DMS114 treated with DMSO at 0.1 percent for 48 hours (cell line): Measurements from ENCODE around the gene SPINK4.

Experiments used
- DNase-seq: peaks from one replicate; lab custom pipeline; 2025; ENCODE audit not compliant: unreplicated experiment; lab: John Stamatoyannopoulos, UW

SPINK4 gene

GRCh38 chr9:33256236-33256635 lies 16.3 kb downstream of the SPINK4 start:
- DNase-seq = no peak

DNA sequence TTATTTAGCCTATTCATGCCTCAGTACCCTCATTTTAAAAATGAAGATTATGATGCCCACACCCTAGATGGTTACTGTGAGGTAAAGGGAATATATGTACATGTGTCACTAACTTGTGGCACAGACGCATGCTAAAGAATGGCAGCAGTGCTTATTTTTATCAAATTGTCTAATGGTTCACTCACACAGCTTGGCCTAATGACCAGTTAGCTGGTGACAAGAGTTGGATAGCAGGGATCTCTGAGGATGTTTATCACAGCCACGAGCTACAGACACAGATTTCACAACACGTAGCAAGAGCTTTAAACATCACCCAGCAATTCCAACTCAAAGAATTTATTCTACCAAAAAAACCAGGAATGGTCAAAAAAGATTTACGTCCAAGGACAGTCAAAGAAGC lies 17.3 kb downstream of the SPINK4 start:
- DNase-seq = no peak

DNA sequence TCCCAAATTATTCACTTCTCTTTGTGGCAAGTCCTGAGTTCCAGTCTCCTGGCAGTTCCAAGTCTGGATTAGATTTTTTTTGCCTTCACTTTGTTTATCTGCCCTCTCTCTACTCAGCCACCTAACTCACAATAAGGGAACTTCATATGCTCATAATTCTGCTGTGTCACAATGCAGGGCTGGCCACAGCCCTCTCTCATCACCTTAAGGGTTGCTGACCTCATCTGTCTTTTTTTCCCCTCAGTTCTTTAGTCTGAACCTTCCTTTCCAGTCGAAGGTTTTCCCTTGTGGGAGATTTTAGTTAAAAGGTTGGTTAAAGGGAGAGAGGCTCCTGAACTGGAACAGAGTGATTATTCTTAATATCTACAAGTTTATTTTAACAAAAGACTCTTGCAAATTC lies 20.4 kb downstream of the SPINK4 start:
- no peak for DNase-seq

DNA sequence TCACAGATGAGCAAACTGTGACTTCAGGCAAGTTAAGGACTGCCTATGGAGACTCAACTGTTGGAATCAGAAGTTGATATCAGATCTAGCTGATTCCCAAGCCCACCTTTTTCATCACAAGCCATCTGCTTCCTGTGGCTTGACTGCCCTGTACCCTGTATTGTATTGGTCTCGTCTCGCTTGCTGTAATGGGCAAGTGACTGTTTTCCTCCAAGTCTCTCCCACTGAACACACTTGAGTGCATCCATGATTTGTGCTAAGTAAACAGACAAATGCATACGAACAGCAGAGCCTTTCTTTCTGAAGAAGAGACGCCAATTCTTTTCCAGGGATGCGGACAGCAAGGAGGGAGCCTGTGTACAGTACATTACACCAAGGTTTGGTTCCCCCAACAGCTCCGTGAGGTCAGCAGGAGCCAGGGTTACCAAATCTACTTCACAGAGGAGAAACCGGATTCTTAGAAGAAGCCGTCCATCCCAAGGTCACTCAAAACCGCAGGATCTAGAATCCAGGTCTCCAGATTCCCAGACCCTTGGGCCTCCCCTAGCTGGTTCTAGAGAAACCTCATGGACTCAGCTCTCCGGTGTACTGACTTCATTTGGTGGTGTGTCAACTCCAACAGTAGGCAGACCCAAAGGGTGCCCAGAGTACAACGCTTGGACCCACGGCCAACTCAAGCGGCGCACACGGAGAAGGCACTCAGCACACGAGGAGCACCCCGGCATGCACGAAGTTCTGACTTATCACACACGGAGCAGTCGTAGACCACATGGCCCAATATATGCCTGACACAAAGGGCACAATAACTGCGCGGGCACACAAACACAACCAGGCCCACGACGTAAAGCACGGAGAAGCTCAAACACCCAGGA lies 23.4 kb downstream of the SPINK4 start:
- no peak for DNase-seq

GRCh38 chr9:33264003-33264472 lies 24.1 kb downstream of the SPINK4 start:
- no peak for DNase-seq

DNA sequence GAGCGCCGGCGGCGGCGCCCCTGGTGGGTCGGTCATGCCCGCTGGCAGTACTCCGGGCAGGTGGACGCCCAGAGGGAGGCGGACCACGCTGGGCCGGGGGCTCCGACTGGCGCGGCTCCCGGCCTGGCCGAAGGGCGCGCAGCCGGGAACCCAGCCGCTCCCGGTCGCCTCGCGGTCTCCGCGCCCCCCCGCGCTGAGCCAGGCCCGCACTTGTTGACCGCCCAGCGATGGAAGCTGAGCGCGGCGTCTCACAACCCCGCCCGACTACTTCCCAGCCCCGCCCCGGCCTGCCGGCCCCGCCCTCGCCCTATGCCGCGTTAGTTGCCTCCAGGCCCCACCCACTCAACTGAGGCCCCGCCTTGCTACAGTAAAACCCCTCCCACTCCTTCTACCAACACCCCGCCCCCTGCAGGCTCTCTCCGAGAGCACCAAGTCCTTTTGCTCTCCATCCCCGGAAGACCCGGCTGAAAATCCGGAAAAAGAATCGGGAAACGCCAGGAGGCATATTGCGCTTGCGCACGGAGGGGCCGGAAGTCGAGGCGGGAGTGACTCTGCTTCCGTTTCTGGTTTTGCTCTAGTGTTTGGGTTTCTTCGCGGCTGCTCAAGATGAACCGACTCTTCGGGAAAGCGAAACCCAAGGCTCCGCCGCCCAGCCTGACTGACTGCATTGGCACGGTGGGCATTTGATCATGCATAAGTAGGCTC lies 24.7 kb downstream of the SPINK4 start, which contains the start of the genes BAG1 and CHMP5:
TSS of gene BAG1 (minus strand) at position 236 of the 705 bp plus-strand sequence.
TSS of gene CHMP5 (plus strand) at position 577 of the 705 bp plus-strand sequence. CDS start at position 607, 30 bp downstream.
- peak; percentile 97 for DNase-seq

DNA sequence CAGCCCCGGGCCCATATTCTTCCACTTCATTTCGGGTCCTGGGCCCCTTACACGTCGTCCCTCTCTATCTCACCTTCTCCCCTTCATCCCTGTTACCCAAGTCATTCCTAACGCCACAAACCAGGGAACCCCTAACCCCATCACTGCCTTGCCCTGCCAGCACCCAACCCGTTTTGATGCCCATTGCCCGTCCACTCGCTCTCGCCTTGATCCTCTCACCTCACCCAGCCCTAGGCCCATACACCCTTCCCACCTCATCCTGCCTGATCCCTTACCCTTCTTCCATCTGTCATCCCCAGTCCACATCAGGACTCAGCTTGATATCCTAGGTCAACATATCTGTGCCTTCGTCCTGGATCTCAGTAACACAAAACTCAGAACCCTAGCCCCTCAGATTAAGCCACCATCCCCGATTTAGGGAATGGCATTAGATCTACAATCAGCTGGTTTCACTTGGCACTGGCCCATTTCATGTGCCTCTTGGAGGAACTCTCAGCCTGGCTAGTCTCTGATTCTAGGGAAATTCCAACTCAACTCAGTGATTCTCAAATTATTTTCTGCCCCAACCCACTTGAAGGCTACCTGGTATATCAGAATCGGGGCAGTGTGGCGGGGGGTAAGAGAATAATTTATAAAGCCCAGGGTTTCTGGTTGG lies 25.4 kb downstream of the SPINK4 start:
- no peak for DNase-seq

DNA sequence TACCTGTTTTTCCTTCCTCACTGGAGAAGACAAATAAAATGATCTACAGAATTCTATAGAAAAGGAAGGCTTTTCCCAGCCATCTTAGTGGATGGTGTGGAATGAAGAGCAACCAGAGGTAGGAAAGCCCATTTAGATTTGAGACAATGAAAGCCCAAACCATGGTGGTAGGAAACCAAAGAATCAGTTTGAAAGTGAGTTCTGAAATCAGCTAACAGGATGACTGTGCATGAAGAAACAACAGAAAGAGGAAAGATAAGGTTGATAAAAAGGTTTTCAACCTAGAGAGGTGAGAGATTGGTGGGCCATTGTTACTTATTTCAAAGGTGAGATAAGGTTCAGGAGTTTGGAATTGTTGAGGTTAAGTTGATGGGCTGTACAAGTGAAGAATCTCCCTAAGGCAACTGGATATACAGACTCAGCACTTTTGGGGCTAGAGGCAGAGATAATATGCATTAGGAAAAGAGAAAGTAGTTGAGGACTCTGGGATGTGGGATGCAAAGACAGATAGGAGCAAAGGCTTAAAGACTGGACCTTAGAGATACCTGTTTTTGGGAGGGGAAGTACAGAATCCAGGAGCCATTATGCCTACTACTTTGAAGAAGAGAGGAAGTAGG lies 27.3 kb downstream of the SPINK4 start:
- no peak for DNase-seq

DNA sequence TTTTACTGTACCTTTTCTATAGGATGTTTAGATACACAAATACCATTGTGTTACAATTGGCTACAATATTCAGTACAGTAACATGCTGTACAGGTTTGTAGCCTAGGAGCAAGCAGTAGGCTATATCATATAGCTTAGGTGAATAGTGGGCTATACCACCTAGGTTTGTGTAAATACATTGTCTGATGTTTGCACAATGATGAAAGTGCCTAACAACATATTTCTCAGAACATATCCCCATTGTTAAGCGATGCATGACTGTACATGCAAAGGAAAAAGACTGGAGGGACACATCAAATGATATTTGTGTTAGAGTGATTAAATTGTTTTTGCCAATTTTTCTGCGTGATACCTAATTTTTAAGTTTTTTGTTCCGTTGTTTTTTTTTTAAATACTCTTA lies 30.2 kb downstream of the SPINK4 start:
- DNase-seq = no peak

DNA sequence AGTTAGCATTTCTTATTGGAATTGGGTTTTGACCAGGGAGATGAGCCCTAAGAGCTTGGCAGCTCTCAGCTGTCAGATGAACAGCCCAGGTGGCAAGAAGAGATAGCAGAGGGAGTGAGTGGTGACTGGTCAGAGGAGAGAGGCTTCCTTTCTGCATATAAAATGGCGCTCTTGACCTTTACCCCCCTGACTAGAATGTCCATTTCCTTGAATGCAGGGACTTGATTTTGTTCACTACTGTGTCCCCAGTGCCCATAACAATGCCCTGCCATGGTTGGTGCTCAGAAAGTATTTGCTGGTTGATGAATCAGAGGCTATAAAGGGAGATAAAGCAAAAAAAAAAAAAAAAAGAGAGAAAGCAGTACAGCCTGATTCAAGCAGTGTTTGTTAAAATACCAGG lies 32.1 kb downstream of the SPINK4 start:
- DNase-seq = no peak

GRCh38 chr9:33273266-33273971 lies 33.5 kb downstream of the SPINK4 start:
- no peak for DNase-seq

DNA sequence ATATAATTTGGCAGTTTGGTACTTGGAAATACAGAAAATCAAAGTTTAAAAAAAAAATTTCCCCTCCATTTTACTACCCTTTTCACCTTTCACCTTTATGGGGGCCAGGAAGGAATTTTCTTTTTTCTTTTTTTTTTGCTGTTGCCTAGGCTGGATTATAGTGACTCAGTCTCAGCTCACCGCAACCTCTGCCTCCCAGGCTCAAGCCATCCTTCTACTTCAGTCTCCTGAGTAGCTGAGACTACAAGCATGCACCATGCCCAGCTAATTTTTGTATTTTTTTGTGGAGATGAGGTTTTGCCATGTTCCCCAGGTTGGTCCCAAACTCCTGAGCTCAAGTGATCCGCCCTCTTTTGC lies 34.0 kb downstream of the SPINK4 start:
- DNase-seq = no peak

DNA sequence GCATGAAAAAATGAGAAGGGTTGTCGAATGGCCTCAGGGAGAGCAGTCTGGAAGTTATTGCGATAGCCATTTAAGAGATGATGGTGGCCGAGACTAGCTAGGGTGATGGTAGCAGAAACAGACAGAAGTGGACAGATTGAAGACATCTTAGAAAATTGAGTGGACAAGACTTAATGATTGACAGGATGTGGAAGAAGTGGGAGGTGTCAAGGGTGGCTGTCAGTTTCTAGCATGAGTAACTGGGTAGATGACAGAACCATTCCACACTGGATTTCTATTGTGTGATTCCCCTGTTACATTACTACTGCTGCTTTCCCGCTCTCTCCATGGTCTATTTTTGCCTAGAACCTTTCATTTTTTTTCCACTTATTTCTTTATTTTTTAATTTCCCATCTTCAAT lies 37.5 kb downstream of the SPINK4 start:
- no peak for DNase-seq

GRCh38 chr9:33285502-33285901 lies 45.5 kb downstream of the SPINK4 start:
- DNase-seq = no peak

DNA sequence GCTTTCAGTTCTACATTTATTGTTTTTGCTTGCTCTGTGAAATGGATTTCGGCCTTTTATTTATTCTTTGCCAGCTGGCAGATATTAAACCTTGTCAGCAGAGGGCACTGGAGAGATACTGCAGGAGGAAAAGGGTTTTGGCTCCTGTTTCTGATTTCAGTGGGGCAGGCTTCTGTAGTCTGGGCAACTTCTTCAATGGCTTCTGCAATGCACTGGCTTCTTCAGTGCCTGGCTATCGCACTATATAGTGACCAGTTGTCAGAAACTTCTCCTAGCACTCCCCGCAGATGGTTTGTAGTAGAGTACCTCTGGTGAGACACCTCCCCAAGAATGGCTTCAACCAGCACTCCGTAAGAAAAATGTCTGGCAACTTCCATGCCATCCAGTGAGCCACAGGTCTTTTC lies 47.1 kb downstream of the SPINK4 start:
- DNase-seq = peak; percentile 57

GRCh38 chr9:33288235-33288634 lies 48.3 kb downstream of the SPINK4 start:
- no peak for DNase-seq

DNA sequence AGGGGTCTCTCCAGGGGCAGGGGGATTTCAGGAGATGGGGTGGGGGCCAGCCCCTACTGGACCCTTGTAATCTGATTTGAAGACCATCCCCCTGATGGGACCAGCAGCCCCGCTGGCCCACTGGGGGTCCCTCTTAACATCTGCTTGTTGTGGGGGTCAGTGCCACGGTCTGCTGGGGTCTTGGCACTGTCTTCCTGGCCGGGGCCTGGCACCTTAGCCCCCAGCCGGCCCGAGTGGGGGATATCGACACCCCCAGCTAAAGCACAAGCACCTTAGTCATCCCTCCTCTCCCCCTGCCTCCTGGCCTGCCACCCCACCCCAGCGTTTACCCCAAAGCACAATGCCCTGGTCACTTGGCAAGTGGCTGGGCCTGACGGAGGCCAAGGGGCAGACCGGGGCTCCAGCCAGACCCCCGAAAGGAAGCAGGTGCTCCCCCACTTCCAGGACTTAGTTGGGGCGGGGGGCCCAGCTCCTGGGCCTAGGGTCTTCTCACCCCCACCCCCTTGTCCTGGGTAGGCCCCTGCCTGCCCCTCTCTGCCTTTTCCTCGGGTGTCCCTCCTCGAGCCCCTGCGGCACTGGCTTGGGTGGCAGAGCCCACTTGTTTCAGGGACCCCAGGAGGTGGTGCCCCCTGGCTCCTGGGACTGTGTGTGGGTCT lies 49.0 kb downstream of the SPINK4 start:
- DNase-seq = no peak

DNA sequence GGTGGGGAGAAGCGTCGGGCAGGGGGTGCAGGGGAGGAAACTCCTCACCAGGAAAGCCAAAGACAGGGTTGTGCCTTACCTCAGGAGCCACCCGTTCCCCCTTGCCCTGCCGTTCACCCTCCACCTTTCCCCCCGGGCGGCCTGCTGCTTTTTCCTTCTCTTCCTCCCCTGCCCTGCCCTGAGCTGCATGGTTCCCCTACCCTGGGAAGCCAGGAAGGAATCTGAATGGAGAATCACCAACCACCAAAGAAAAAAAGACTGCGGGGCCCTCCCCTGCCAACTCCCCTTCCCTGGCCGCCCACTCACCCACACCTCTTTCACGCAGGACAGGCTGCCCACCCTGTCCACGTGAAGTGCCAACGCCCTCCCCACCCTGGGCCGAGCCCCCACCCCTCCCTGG lies 49.5 kb downstream of the SPINK4 start:
- DNase-seq = no peak

DNA sequence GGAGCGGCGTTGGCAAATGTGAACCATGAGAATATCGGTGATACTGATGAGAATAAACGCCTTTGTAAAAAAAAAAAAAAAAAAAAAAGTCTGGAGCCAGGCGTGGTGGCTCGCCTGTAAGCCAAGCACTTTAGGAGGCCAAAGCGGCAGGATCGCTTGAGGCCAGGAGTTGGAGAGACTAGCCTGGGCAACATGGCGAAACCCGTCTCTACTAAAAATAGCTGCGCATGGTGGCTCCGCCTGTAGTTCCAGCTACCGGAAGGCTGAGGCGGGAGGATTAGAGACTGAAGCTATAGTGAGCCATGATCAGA lies 49.9 kb downstream of the SPINK4 start:
- DNase-seq = no peak
